GM23338 (cell line): ENCODE measurements around the gene RUVBL1. TPM values are rescaled to one million over a fixed set of nuclear protein-coding genes. Genes with fewer than 3 reads are reported as not detected.

Experiments
- ATAC-seq: fragments of 200-7000 bp; cut with Tn5 transposase; 3 replicates; pipeline ENCODE4 v1.9.1; 2020
- DNase-seq: peaks from one replicate; pipeline ENCODE4 v3.0.0-alpha.2; 2015; ENCODE audit warnings: low spot score
- H2AFZ ChIP-seq: fragments of 200-600 bp; sonication (generic); 2 replicates; pipeline ENCODE4 v1.8.0; 2016; ENCODE audit warnings: antibody characterized with exemption, mild to moderate bottlenecking, moderate library complexity
- H3F3A ChIP-seq: fragments of 200-600 bp; sonication (generic); replicated peaks from 2 replicates; pipeline ENCODE4 v1.8.0; 2017; ENCODE audit warnings: antibody characterized with exemption, mixed run types, low read depth
- H3K27ac ChIP-seq: fragments of 200-600 bp; sonication (generic); 2 replicates; pipeline ENCODE4 v1.6.1; 2016; ENCODE audit warnings: low read depth
- H3K27me3 ChIP-seq: fragments of 200-600 bp; sonication (generic); 2 replicates; pipeline ENCODE4 v1.8.0; 2016; ENCODE audit warnings: mild to moderate bottlenecking, mixed run types, moderate library complexity; ENCODE audit not compliant: insufficient read depth
- H3K36me3 ChIP-seq: fragments of 200-600 bp; sonication (generic); 2 replicates; pipeline ENCODE4 v1.8.0; 2016; ENCODE audit warnings: mild to moderate bottlenecking; ENCODE audit not compliant: insufficient read depth
- H3K4me1 ChIP-seq: fragments of 200-600 bp; sonication (generic); 2 replicates; pipeline ENCODE4 v1.8.0; 2016; ENCODE audit warnings: mild to moderate bottlenecking, moderate library complexity; ENCODE audit not compliant: insufficient read depth
- H3K4me2 ChIP-seq: fragments of 200-600 bp; sonication (generic); 2 replicates; pipeline ENCODE4 v1.7.1; 2017; ENCODE audit warnings: mixed run types
- H3K4me3 ChIP-seq: fragments of 200-600 bp; sonication (generic); 2 replicates; pipeline ENCODE4 v1.6.1; 2016; ENCODE audit warnings: mixed run types
- H3K79me2 ChIP-seq: fragments of 200-600 bp; sonication (generic); replicated peaks from 2 replicates; pipeline ENCODE4 v1.8.0; 2017; ENCODE audit warnings: mild to moderate bottlenecking; ENCODE audit not compliant: insufficient read depth
- H3K9me2 ChIP-seq: fragments of 200-600 bp; sonication (generic); 2 replicates; pipeline ENCODE4 v1.8.0; 2017; ENCODE audit not compliant: insufficient read depth
- H4K20me1 ChIP-seq: fragments of 200-600 bp; sonication (generic); replicated peaks from 2 replicates; pipeline ENCODE4 v1.8.0; 2017; ENCODE audit warnings: mild to moderate bottlenecking; ENCODE audit not compliant: insufficient read depth
- H3K27ac Mint-ChIP-seq: 2 replicates; pipeline ENCODE4 v1.8.0; 2020; ENCODE audit warnings: inconsistent platforms, mild to moderate bottlenecking, moderate library complexity, mixed read lengths
- H3K27me3 Mint-ChIP-seq: 3 replicates; pipeline ENCODE4 v1.8.0; 2022; ENCODE audit warnings: low read depth, mild to moderate bottlenecking, moderate library complexity, mixed read lengths, inconsistent platforms; ENCODE audit not compliant: insufficient read depth, poor library complexity
- H3K36me3 Mint-ChIP-seq: 3 replicates; pipeline ENCODE4 v1.8.0; 2021; ENCODE audit warnings: low read depth, mild to moderate bottlenecking, inconsistent platforms, moderate library complexity, mixed read lengths
- H3K4me1 Mint-ChIP-seq: 3 replicates; pipeline ENCODE4 v1.8.0; 2020; ENCODE audit warnings: mild to moderate bottlenecking, inconsistent platforms, mixed read lengths
- H3K4me3 Mint-ChIP-seq: 3 replicates; pipeline ENCODE4 v1.8.0; 2021; ENCODE audit warnings: moderate library complexity, mild to moderate bottlenecking, inconsistent platforms, mixed read lengths
- H3K9me3 Mint-ChIP-seq: 3 replicates; pipeline ENCODE4 v1.8.0; 2020; ENCODE audit warnings: moderate library complexity, mild to moderate bottlenecking, inconsistent platforms, mixed read lengths
- CTCF ChIP-seq, 2 experiments: fragments of 200-600 bp in 1 of 2; sonication (generic) in 1 of 2; conservative IDR thresholded peaks; 2 replicates each; pipeline versions ENCODE4 v1.5.1 to v1.6.1; 2016 to 2017; ENCODE audit warnings: antibody characterized with exemption in 2 of 2, low read depth in 2 of 2, mild to moderate bottlenecking in 2 of 2, moderate library complexity in 1 of 2
- ETS1 ChIP-seq: IDR thresholded peaks from 2 replicates; pipeline ENCODE4 v1.6.1; 2016; ENCODE audit warnings: antibody characterized with exemption
- EZH2 ChIP-seq: fragments of 200-600 bp; sonication (generic); IDR thresholded peaks from one replicate; pipeline ENCODE4 v1.8.0; 2017; ENCODE audit warnings: antibody characterized with exemption, mild to moderate bottlenecking, low read depth; ENCODE audit not compliant: unreplicated experiment
- EZH2phosphoT487 ChIP-seq: fragments of 200-600 bp; sonication (generic); IDR thresholded peaks from one replicate; pipeline ENCODE4 v1.8.1; 2018; ENCODE audit warnings: antibody characterized with exemption; ENCODE audit not compliant: unreplicated experiment
- JUNB ChIP-seq: IDR thresholded peaks from one replicate; pipeline ENCODE4 v1.6.1; 2016; ENCODE audit warnings: antibody characterized with exemption; ENCODE audit not compliant: unreplicated experiment
- NANOG ChIP-seq: IDR thresholded peaks from 2 replicates; pipeline ENCODE4 v1.6.1; 2016; ENCODE audit warnings: antibody characterized with exemption, borderline replicate concordance
- POLR2AphosphoS5 ChIP-seq: IDR thresholded peaks from 2 replicates; pipeline ENCODE4 v1.6.1; 2016; ENCODE audit warnings: antibody characterized with exemption, low read depth
- STAT1 ChIP-seq: IDR thresholded peaks from one replicate; pipeline ENCODE4 v1.6.1; 2016; ENCODE audit warnings: antibody characterized with exemption; ENCODE audit not compliant: unreplicated experiment
- ZNF114 ChIP-seq: fragments of 250-450 bp; sonication (Bioruptor Pico); IDR thresholded peaks from 2 replicates; pipeline ENCODE4 v1.5.0; 2020; ENCODE audit warnings: mild to moderate bottlenecking, moderate library complexity
- ZNF331 ChIP-seq: fragments of 250-450 bp; sonication (Bioruptor Pico); IDR thresholded peaks from 2 replicates; pipeline ENCODE4 v1.5.0; 2020; ENCODE audit warnings: low read depth, mild to moderate bottlenecking, moderate library complexity
- ZNF462 ChIP-seq: fragments of 250-450 bp; sonication (Bioruptor Pico); IDR thresholded peaks from 2 replicates; pipeline ENCODE4 v1.5.0; 2020; ENCODE audit warnings: mild to moderate bottlenecking, moderate library complexity
- polyA plus RNA-seq: library from polyadenylated mRNA; unstranded; fragments of >200 nt; fragmentation: Nextera tagmentation; extraction: Ambion mirVana; gene quantifications from 2 replicates; pipeline ENCODE4 v1.2.1, GENCODE V29; 2016
- total RNA-seq: library from RNA; depleted of rRNA; stranded (reverse); fragments of >200 nt; shearing (Covaris generic); gene quantifications from 2 replicates; pipeline ENCODE4 v1.2.3, GENCODE V29; 2014

The RUVBL1 gene
- total and polyA plus RNA-seq, 2 experiments from 2014 or later: 133 to 136 TPM

- ATAC-seq: no peak
- no peaks in the 10 kb centered on the region for H3K36me3 ChIP-seq
Measured at GRCh38 chr3:128036119-128036518, 87.5 kb downstream of the RUVBL1 start.

GRCh38 chr3:128033102-128033501 lies 90.5 kb downstream of the RUVBL1 start:
- no peaks in the 10 kb centered on the region for H3K4me1 ChIP-seq
- H3K79me2 ChIP-seq: no peaks in the 10 kb centered on the region
- H2AFZ ChIP-seq: no peak overlapping the region
- Mint-ChIP-seq H3K4me1 (no peaks in the 10 kb centered on the region), H3K27ac (no peak overlapping the region), H3K9me3 (no peaks in the 10 kb centered on the region), H3K36me3 (no peaks in the 10 kb centered on the region), H3K27me3 (peaks cover 5% of the 10 kb centered on the region), H3K4me3 (no peak overlapping the region)
- DNase-seq: no peak
- H3K27ac ChIP-seq: no peak overlapping the region
- no peaks in the 10 kb centered on the region for H3K36me3 ChIP-seq
- H3K9me2 ChIP-seq: no peaks in the 10 kb centered on the region
- no peaks in the 10 kb centered on the region for H3K27me3 ChIP-seq
- no peak overlapping the region for H3K4me3 ChIP-seq
- no peak overlapping the region for H3K4me2 ChIP-seq
- no peaks in the 10 kb centered on the region for H4K20me1 ChIP-seq
- no peak for ATAC-seq
- no peaks in the 10 kb centered on the region for H3F3A ChIP-seq
- no peak for TF ChIP-seq ZNF462
- TF ChIP-seq ZNF331 (CRISPR knock-in tag): no peak
- TF ChIP-seq NANOG: no peak
- no peak for TF ChIP-seq CTCF (conservative IDR thresholded peaks at IDR 0.05; ENCODE audit: low read depth in 2 of 2)
- TF ChIP-seq EZH2: no peak
- no peak for TF ChIP-seq STAT1
- no peak for TF ChIP-seq ETS1
- TF ChIP-seq POLR2AphosphoS5: no peak
- no peak for TF ChIP-seq ZNF114 (CRISPR knock-in tag)
- TF ChIP-seq EZH2phosphoT487: no peak

More at GRCh38 chr3:128036119-128036518, 87.5 kb downstream of the RUVBL1 start:
- H3K4me1 Mint-ChIP-seq: no peaks in the 10 kb centered on the region
- Histone ChIP-seq H3K4me2 (no peak overlapping the region), H2AFZ (no peak overlapping the region), H4K20me1 (no peaks in the 10 kb centered on the region), H3K9me2 (no peaks in the 10 kb centered on the region), H3K27ac (no peak overlapping the region), H3K27me3 (no peaks in the 10 kb centered on the region), H3K4me1 (no peaks in the 10 kb centered on the region), H3K4me3 (no peak overlapping the region), H3F3A (no peaks in the 10 kb centered on the region), H3K79me2 (no peaks in the 10 kb centered on the region)
- H3K27ac Mint-ChIP-seq: no peak overlapping the region
- peaks cover 3% of the 10 kb centered on the region for H3K27me3 Mint-ChIP-seq
- DNase-seq: no peak
- no peak overlapping the region for H3K4me3 Mint-ChIP-seq
- no peak for TF ChIP-seq ZNF331 (CRISPR knock-in tag)
- TF ChIP-seq JUNB: no peak
- TF ChIP-seq EZH2phosphoT487: no peak
- no peaks in the 10 kb centered on the region for H3K36me3 Mint-ChIP-seq
- no peaks in the 10 kb centered on the region for H3K9me3 Mint-ChIP-seq
